Measurements from ENCODE around the gene APBA1.
"Not testable (repeated sequence)": the region's sequence is repeated elsewhere in the genome, so short reads cannot be mapped to it uniquely, and the experiment has no call there.

DNA sequence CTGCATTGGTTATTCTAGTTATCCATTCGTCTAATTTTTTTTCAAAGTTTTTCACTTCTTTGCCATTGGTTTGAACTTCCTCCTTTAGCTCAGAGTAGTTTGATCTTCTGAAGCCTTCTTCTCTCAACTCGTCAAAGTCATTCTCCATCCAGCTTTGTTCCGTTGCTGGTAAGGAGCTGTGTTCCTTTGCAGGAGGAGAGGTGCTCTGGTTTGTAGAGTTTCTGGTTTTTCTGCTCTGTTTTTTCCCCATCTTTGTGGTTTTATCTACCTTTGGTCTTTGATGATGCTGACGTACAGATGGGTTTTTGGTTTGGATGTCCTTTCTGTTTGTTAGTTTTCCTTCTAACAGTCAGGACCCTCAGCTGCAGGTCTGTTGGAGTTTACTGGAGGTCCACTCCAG, 232.5 kb downstream of the APBA1 start:
- not testable (repeated sequence) for TF ChIP-seq CTCF, POLR2A (IDR thresholded peaks at IDR 0.05)
